Dedifferentiated amniotic fluid mesenchymal stem cell (primary cell): Measurements from ENCODE around the gene GSTT2B.
"Not testable (repeated sequence)": the region's sequence is repeated elsewhere in the genome, so short reads cannot be mapped to it uniquely, and the experiment has no call there.

ENCODE experiments used
- DNase-seq: peaks from one replicate; pipeline ENCODE4 v3.0.0-alpha.2; 2016; ENCODE audit errors: extremely low spot score

Gene GSTT2B

DNA sequence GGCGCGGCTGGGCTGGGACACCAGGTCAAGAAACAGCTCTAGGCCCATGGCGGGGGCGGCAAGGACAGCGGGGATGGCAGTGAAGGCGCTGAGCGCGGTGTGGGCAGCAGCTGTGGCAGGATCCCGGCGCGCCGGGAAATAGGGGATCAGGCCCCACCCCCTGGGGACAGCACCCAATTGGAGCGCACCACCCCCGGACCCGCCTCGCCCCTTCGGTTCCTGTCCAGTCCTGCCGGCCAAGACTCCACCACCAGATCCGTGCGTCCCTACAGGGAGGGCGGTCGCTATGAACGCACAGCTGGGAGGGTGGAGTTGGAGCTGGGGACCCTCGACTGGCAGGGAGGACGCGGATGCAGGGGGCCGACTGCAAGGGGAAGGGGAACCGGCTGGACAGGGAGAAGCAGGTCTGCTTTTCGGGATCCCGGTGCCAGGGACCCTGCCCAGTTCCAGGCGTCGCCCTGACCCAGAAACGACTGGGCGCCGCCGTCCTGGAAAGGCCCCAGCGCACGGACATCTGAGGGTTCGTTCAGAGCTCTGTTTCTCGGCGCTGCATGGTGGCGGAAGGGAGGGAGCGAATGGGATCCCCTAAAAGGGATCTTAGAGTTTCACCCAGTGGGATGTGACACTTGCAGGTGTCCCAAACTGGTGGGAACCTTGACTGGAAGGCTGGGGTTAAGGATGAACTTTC lies at the start of gene GSTT2B:
Gene GSTT2B, minus strand, starts transcription at position 112 of the 688 bp plus-strand sequence. Its CDS starts 64 bp downstream, at position 48.
- DNase-seq: not testable (repeated sequence)

DNA sequence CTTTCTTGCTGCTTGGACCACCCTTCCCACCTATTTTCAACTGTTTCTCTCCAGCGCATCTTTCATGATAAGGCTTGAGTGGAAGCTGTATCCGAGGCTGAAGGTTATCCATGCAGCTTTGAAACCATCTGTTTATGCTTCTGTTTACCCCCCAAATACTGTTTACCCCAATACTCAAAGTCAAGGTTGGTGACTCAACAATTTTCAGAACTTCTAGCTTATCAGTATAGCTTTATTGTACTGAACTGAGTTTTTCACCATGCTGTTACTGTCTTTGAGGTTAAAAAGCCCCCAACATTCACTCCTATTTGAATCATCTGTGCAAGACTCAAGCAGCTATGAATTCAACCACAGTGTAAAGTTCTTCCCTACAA lies 49.0 kb upstream of the GSTT2B start:
- no peak for DNase-seq

DNA sequence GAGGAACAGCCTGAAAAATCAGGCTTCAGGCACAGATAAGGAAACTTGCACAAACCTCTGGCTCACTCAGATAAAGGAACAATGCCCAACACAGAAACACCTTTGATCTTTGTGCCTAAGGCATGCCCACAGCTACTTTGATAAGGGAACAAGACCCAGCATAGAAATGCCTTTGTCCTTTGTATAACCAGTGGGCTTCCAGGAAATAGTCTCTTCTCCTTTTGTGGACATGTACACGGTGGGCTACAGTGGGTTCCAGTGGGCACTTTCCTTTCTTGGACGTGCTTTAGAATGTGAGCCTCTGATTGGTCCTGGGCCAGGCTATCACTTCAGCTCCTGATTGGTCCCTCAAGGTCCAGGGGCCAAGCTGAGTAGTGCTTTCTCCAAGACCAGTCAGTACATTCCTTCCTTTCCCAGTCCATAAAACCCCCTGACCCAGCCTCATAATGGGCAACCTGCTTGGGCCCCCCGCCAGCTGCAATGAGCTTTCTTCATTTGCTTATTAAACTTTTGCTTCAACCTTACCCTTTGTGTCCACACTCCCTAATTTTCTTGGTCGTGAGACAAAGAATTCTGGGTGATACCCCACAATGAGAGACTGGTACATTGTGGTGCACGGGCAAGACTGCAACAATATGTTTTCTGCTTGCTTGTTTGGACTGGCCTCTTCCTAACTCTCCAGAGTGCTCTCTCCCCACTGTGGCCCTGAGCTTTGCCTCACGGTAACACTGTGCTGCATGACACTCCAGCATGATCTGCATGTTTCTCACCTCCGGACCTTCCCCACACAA lies 48.4 kb upstream of the GSTT2B start:
- DNase-seq: no peak

DNA sequence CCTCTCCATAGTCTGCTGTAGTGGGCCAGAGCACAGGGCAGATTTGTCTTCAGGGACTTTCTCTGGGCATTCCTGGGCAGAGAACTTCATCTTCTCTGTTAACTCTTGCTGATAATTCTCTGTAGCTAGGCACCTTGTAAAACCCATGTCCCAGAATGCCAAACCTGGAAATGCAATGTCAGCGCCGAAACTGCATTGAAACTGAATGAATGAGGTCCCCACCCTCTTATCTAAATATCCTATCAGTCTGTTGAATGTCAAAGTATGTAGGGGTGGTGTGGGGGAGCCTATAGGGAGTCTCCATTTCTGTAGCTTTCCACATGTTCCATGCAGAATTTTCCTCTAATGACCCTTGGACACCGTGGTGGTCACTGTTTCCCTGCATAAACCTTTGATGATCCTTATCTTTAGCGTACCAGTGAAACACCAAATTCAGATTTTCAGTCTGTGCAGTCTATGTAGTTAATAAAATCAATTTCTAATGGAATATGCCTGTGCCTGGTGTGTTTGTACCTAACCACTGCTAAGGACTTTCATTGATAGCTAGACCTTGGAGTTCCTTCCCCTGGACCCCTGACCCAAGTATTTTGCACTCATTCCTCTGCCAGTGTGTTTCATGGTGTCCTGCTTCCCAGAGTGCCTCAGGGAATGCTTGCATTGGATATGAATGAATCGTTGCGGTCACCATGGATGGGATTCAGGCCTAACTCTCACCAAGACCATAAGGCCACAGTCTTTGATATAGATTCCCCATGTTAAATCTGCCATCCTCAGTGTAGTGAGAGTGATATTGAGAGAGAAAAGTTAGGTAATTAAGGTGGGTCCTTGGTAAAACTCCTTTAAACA lies 47.6 kb upstream of the GSTT2B start:
- no peak for DNase-seq

DNA sequence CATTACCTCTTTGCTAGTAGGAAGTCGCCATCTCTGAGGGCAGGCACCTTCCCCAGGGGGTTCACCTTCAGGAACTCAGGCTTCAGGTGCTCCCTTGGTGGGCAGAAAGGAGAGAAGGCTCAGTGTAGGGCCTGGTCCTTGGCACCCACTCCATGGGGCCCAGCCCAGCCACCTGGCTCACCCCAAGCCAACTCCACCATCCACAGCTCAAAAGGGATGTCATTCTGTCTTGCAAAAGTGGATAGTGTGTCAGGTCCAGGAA lies 47.0 kb upstream of the GSTT2B start:
- no peak for DNase-seq

GRCh38 chr22:24007253-24008021 lies 46.4 kb upstream of the GSTT2B start:
- no peak for DNase-seq

DNA sequence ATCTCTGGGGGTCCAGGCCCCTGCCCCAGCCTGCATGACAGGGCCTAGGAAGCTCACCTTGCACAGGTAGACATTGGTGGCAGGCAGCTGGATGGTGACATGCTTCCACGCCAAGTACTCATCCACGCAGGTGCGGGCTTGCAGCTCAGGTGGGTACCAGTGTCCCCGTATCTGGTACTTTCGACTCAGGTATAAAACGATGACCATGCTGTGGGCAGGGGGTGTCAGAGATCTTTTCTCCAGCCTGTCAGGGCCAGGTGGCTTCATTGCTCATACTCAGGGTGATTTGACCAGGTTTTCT lies 45.9 kb upstream of the GSTT2B start:
- no peak for DNase-seq

GRCh38 chr22:24006207-24006913 lies 45.4 kb upstream of the GSTT2B start:
- no peak for DNase-seq

DNA sequence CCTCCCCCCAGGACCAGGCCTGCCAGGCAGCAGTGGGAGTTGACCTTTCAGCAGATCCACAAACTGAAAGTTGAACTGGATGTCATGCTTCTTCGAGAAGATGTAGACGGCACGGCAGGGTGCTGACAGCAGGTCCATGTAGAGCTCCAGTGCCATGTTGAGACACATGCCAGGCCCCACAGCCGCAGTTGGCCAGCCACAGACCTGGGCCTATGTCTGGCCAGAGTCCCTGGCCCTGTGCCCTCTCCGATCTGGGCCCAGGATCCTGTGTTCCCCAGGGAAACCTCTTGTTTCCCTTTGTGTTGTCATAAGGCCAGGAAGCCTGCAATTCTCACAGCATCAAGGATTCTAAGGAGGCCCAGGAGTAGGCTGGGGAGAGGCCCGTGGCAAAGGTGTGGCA lies 44.2 kb upstream of the GSTT2B start, which contains the start of gene GSTT4:
Gene GSTT4, minus strand, starts transcription at position 253 of the 400 bp plus-strand sequence. Its CDS starts 97 bp downstream, at position 156.
- no peak for DNase-seq

DNA sequence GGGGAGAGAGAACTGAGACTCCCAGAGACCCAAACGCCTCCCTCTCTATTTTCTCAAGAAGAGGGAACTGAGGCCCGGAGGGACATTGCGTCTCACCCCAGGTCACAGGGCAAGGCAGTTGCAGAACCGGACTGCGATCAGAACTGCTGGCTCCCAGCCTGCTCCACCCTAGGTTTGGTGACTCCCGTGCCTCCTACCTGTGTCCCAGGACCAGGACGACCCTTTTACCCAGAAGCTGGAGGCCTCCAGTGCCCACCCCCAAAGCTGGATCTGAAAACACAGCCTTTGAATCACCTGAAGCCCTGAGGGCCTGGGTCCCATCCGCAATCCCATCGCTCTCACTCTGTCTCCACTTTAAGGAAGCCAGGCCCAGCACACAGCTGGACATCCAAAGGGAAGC lies 42.9 kb upstream of the GSTT2B start:
- DNase-seq: no peak

GRCh38 chr22:24002851-24003250 lies 41.9 kb upstream of the GSTT2B start:
- no peak for DNase-seq

DNA sequence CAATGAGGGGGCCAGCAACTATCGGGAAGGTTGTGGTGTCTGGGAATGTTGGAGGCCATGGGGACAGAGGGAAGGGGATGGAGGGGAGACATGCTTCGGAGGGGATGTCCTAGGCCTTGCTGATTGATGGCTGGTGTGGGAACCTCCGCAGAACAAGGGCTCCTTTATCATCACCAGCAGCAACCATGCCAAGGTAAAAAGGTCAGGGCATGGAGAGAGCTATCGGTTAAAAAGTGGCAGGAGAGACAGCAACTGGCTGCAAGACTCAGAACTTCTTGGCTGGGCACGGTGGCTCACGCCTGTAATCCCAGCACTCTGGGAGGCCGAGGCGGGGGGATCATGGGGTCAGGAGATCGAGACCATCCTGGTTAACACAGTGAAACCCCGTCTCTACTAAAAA lies 41.3 kb upstream of the GSTT2B start:
- DNase-seq: no peak

GRCh38 chr22:24001314-24001713 lies 40.3 kb upstream of the GSTT2B start:
- no peak for DNase-seq

DNA sequence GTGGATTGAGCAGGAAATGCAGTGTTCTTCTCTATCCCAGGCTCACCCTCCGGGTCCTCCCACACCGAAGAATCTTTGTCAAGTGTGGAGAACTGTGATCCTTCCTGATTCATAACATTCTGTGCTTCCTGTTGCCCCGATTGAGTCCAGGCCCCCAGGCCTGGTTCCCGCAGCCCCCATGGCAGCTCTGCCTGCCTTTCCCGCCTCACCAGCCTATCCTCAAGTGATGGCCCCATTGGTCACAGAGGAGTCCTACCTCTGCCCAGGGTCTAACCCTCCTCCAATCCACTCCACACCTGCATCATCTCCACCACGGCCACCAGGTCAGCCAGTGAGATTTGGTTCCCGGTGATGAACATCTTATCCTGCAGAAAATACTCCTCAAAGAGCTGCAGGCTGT lies 38.8 kb upstream of the GSTT2B start:
- DNase-seq: not testable (repeated sequence)

DNA sequence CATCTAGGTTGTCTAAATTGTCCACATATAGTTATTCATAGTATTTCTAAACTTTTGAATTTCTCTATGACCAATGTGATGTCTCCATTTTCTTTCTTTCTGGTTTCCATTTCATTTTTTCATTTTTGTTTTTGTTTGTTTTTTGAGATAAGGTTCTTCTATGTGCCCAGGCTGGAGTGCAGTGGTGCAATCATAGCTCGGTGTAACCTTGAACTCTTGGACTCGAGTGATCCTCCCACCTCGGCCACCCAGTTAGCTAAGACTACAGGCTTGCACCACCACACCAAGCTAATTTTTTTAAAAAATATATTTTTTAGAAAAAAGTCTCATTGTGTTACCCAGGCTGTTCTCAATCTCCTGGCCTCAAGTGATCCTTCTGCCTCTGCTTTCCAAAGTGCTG lies 36.1 kb upstream of the GSTT2B start:
- no peak for DNase-seq

DNA sequence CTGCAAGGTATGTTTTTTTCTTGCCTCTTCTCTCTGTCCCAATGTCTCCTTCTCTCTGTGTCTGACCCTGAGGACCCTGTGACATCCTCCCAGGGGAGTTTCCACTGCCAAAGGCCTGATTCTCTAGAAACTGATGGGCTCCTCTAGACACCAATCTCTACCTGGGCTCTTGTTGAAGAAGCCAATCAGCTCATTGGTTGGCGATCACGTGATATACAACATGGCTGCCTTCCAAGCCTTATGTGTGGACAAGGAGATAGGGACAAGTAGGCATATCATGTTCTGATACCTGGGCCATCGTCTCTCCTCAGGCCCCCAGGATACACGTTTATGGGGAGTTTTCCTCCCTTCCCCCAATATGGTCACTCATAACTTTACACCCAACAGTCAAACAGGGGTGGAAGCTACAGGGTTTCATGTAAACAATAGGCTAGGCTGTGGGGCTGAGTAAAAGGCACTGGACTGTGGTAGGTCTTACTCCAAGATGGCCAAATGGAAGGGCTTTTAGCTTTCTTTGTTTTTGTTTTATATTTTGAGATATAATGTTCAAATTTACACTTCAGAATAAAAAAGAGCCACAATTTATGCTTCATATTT lies 32.7 kb upstream of the GSTT2B start:
- DNase-seq: not testable (repeated sequence)

GRCh38 chr22:23993080-23993479 lies 32.1 kb upstream of the GSTT2B start:
- not testable (repeated sequence) for DNase-seq

DNA sequence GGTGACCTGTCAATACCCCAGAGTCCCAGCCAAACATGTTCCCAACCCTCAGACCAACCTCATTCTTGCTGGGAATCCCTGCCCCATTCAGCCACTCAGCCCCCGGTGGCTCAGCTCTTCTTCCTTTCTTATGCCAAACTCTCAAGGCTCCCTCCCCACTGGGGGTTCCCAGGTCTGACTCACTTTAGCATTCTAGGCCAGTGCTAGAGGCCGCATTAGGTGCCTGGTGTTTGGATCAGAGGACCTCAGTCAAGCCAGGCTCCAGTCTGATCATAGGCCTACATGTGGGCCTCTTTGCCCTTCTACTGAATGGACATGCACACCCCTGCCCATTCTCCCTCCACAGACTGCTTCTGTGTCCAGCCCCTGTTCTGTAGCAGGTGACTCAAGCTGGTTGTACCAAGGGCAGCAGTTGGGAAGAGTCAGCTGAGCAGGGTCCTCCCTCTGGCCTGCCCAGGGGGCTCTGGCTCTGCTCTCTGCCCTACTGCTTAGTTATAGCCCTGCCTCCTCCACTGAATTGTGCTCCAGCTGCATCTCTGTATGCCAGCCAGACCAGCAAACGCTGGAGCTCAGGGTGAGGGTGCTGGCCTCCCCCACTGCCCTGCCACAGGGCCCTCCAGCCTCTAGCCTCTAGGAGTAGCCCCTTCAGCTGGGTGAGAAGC lies 28.7 kb upstream of the GSTT2B start:
- DNase-seq: not testable (repeated sequence)

- DNase-seq: not testable (repeated sequence)
Observed at GRCh38 chr22:23986538-23987178, 25.7 kb upstream of the GSTT2B start.

- not testable (repeated sequence) for DNase-seq
Observed at GRCh38 chr22:23986089-23986488, 25.1 kb upstream of the GSTT2B start.
